ENCODE data around the gene ILF2. TPM values are rescaled to one million over a fixed set of nuclear protein-coding genes. Genes with fewer than 3 reads are reported as not detected.
"Not testable (repeated sequence)": the region's sequence is repeated elsewhere in the genome, so short reads cannot be mapped to it uniquely, and the experiment has no call there.

The ILF2 gene
- total RNA-seq, 2 donors from 2014 or later = 69.2 to 80.9 TPM

DNA sequence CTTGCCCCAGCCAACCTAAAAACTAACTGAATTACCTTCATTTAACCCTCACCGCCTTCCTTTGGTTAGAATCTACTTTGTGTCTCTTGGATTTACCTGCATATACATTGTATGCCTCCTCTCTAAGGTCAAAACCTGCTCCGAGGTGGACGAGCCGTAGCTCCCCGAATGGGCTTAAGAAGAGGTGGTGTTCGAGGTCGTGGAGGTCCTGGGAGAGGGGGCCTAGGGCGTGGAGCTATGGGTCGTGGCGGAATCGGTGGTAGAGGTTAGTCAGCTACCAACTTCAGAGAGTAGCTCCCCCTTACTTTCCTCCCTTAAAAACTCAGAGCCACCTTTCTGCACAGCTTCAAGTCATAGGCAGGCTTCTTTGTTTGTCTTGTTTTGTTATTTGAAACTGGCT is 27.7 kb downstream of the ILF2 start:
- Histone ChIP-seq H3K4me3 (no peak overlapping the region), H3K27me3 (no peaks in the 10 kb centered on the region), H3K27ac (peak overlapping the region; percentile 44 to 71), H3K9me3 (no peaks in the 10 kb centered on the region), H3K4me1 (peaks cover 0 to 55% of the 10 kb centered on the region in 2 donors), H3K36me3 (peaks cover 84% of the 10 kb centered on the region)
- no peak for DNase-seq (ENCODE audit: low spot score)
- TF ChIP-seq, protein P1, sequence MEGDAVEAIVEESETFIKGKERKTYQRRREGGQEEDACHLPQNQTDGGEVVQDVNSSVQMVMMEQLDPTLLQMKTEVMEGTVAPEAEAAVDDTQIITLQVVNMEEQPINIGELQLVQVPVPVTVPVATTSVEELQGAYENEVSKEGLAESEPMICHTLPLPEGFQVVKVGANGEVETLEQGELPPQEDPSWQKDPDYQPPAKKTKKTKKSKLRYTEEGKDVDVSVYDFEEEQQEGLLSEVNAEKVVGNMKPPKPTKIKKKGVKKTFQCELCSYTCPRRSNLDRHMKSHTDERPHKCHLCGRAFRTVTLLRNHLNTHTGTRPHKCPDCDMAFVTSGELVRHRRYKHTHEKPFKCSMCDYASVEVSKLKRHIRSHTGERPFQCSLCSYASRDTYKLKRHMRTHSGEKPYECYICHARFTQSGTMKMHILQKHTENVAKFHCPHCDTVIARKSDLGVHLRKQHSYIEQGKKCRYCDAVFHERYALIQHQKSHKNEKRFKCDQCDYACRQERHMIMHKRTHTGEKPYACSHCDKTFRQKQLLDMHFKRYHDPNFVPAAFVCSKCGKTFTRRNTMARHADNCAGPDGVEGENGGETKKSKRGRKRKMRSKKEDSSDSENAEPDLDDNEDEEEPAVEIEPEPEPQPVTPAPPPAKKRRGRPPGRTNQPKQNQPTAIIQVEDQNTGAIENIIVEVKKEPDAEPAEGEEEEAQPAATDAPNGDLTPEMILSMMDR (IDR thresholded peaks at IDR 0.05) = no peak

DNA sequence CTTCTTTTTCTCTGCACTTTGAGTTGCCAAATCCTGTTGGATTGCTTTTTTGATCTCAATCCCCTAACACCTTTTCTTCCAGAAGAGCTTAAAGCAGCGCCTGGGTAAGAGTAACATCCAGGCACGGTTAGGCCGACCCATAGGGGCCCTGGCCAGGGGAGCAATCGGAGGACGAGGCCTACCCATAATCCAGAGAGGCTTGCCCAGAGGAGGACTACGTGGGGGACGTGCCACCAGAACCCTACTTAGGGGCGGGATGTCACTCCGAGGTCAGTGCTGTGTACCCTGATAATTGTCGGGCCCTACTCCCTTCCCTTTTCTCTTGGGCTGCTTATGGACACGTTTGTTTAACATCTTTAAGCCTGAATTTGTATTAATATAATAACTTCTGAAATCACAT is 28.6 kb downstream of the ILF2 start:
- Histone ChIP-seq H3K4me1 (peaks cover 0 to 63% of the 10 kb centered on the region in 2 donors), H3K27ac (peak overlapping the region; percentile 44 to 100), H3K4me3 (no peak overlapping the region), H3K9me3 (no peaks in the 10 kb centered on the region), H3K36me3 (peaks cover 92% of the 10 kb centered on the region), H3K27me3 (no peaks in the 10 kb centered on the region)
- TF ChIP-seq, protein P1 (IDR thresholded peaks at IDR 0.05) = no peak
- DNase-seq (ENCODE audit: low spot score) = no peak

DNA sequence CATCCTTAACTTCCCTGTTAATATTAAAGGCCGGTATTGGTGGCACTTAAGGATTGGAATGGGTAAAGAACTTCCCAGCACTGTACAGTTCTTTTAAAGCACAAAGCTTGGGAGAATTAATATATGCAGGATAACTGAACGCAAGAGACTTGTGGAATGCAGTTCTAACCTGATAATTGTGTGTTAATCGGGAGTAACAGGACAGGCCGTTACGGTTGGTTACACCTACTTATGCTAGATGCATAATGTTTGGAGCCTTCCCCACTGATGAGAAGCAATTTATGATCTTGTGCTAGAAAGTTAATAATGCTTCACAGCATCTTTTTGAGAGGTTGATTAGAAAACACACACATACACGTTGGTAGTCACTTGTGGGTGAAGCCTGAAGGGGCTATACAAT is 29.9 kb downstream of the ILF2 start:
- no peak for DNase-seq (ENCODE audit: low spot score)
- no peaks in the 10 kb centered on the region for H3K27me3 ChIP-seq
- peaks cover 0 to 76% of the 10 kb centered on the region in 2 donors for H3K4me1 ChIP-seq
- H3K9me3 ChIP-seq = no peaks in the 10 kb centered on the region
- H3K27ac ChIP-seq = peak overlapping the region in 1 of 2 donors; percentile 100
- no peak overlapping the region for H3K4me3 ChIP-seq
- TF ChIP-seq, protein P1 (IDR thresholded peaks at IDR 0.05) = no peak
- peaks cover 98% of the 10 kb centered on the region for H3K36me3 ChIP-seq

GRCh38 chr1:153640213-153640612 is 30.6 kb downstream of the ILF2 start:
- not testable (repeated sequence) for H3K27me3 ChIP-seq; DNase-seq (ENCODE audit: low spot score); H3K9me3 ChIP-seq; H3K4me3 ChIP-seq
- H3K36me3 ChIP-seq = peaks cover 97% of the 10 kb centered on the region
- peaks cover 0 to 83% of the 10 kb centered on the region in 2 donors for H3K4me1 ChIP-seq
- peak overlapping the region in 1 of 2 donors; percentile 100 for H3K27ac ChIP-seq

DNA sequence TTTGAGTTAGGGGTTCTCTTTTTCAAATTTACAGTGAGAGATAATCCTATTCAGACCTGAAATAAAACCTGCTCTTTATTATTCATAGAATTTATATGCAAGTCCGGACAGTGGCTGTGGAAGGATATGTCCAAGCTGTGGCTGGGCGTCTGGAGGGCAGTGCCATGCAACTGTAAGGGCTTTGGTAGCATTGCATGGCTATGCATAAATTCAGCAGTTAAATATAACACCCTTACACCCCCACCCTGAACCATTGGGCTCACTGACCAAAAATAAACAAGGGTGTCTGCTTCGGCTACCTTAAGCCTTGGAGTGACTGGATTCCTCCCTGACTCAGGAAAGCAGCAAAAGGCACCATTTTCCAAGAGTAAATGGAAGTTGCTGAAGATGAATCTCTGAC is 31.5 kb downstream of the ILF2 start:
- DNase-seq (ENCODE audit: low spot score) = no peak
- no peaks in the 10 kb centered on the region for H3K27me3 ChIP-seq
- peaks cover 0 to 82% of the 10 kb centered on the region in 2 donors for H3K4me1 ChIP-seq
- no peak overlapping the region for H3K4me3 ChIP-seq
- peaks cover 91% of the 10 kb centered on the region for H3K36me3 ChIP-seq
- TF ChIP-seq, protein P1 (IDR thresholded peaks at IDR 0.05) = no peak
- H3K9me3 ChIP-seq = no peaks in the 10 kb centered on the region
- peak overlapping the region; percentile 100 for H3K27ac ChIP-seq

- DNase-seq (ENCODE audit: low spot score) = no peak
- H3K4me3 ChIP-seq = no peak overlapping the region
- H3K27me3 ChIP-seq = no peaks in the 10 kb centered on the region
- H3K4me1 ChIP-seq = peaks cover 0 to 75% of the 10 kb centered on the region in 2 donors
- H3K9me3 ChIP-seq = no peaks in the 10 kb centered on the region
- TF ChIP-seq, protein P1 (IDR thresholded peaks at IDR 0.05) = no peak
- peaks cover 81% of the 10 kb centered on the region for H3K36me3 ChIP-seq
- H3K27ac ChIP-seq = peak overlapping the region; percentile 100
These were observed 32.5 kb downstream of the ILF2 start for GRCh38 chr1:153638261-153638660.

All from right atrium auricular region (tissue), 2 donors.